ENCODE data around the gene BNIP1.
"Not testable (repeated sequence)": the region's sequence is repeated elsewhere in the genome, so short reads cannot be mapped to it uniquely, and the experiment has no call there.

The BNIP1 gene

GRCh38 chr5:173144200-173145176, at the start of gene BNIP1:
TSS of gene BNIP1 (plus strand) at chr5:173144531. CDS start at chr5:173144546, 15 bp downstream.
- peak; percentile 99 for DNase-seq

GRCh38 chr5:173098787-173099186, 45.5 kb upstream of the BNIP1 start:
- DNase-seq = no peak

- DNase-seq = no peak
Observed at GRCh38 chr5:173099461-173099860, 44.9 kb upstream of the BNIP1 start.

- no peak for DNase-seq
Observed at GRCh38 chr5:173101245-173101644, 43.1 kb upstream of the BNIP1 start.

- DNase-seq = no peak
Observed at GRCh38 chr5:173103411-173103810, 40.9 kb upstream of the BNIP1 start.

GRCh38 chr5:173108914-173109313, 35.4 kb upstream of the BNIP1 start:
- no peak for DNase-seq

- DNase-seq = no peak
Observed at GRCh38 chr5:173114536-173114935, 29.8 kb upstream of the BNIP1 start.

GRCh38 chr5:173119719-173120118, 24.6 kb upstream of the BNIP1 start:
- DNase-seq = no peak

GRCh38 chr5:173123416-173123815, 20.9 kb upstream of the BNIP1 start:
- DNase-seq = no peak

- not testable (repeated sequence) for DNase-seq
Observed at GRCh38 chr5:173132166-173132565, 12.2 kb upstream of the BNIP1 start.

GRCh38 chr5:173138707-173139106, 5.6 kb upstream of the BNIP1 start:
- DNase-seq = no peak

- DNase-seq = no peak
Observed at GRCh38 chr5:173139631-173140030, 4.7 kb upstream of the BNIP1 start.

- no peak for DNase-seq
Observed at GRCh38 chr5:173140769-173141168, 3.6 kb upstream of the BNIP1 start.

GRCh38 chr5:173143567-173143966, 764 bp upstream of the BNIP1 start:
- no peak for DNase-seq

GRCh38 chr5:173148354-173148753, 4.0 kb downstream of the BNIP1 start:
- no peak for DNase-seq

- no peak for DNase-seq
Observed at GRCh38 chr5:173152547-173152946, 8.2 kb downstream of the BNIP1 start.

GRCh38 chr5:173153842-173154241, 9.5 kb downstream of the BNIP1 start:
- no peak for DNase-seq

- not testable (repeated sequence) for DNase-seq
Observed at GRCh38 chr5:173154619-173155018, 10.3 kb downstream of the BNIP1 start.

GRCh38 chr5:173155912-173156311, 11.6 kb downstream of the BNIP1 start:
- no peak for DNase-seq

GRCh38 chr5:173158366-173158765, 14.0 kb downstream of the BNIP1 start:
- no peak for DNase-seq

GRCh38 chr5:173159256-173159655, 14.9 kb downstream of the BNIP1 start:
- DNase-seq = no peak

GRCh38 chr5:173161148-173161547, 16.8 kb downstream of the BNIP1 start:
- no peak for DNase-seq

GRCh38 chr5:173163219-173163618, 18.9 kb downstream of the BNIP1 start:
- no peak for DNase-seq

- no peak for DNase-seq
Observed at GRCh38 chr5:173165177-173166016, 21.1 kb downstream of the BNIP1 start.
